Heart left ventricle (tissue), 16 donors: ENCODE results near the gene CNOT10. TPM values are rescaled to one million over a fixed set of nuclear protein-coding genes. Genes with fewer than 3 reads are reported as not detected.

Experiments used
- ATAC-seq, 4 donors: fragments of 200-7000 bp; cut with Tn5 transposase; one replicate each; pipeline ENCODE4 v1.9.1; 2020 to 2022; ENCODE audit warnings: moderate library complexity in 4 of 4, mild to moderate bottlenecking in 3 of 4, moderate number of reproducible peaks in 1 of 4
- DNase-seq, 5 donors: peaks; one replicate each; pipeline ENCODE4 v3.0.0-alpha.2; 2020
- H3K27ac ChIP-seq, 12 donors: fragments of 200-600 bp; sonication (generic) in 4 of 12; one replicate each; pipeline versions ENCODE4 v1.5.0 to v1.8.0; 2016 to 2022; ENCODE audit warnings: mild to moderate bottlenecking in 2 of 12
- H3K27me3 ChIP-seq, 9 donors: fragments of 200-600 bp; sonication (generic) in 2 of 9; one replicate each; pipeline versions ENCODE4 v1.5.1 to v1.8.0; 2016 to 2022; ENCODE audit warnings: mild to moderate bottlenecking in 3 of 9
- H3K36me3 ChIP-seq, 9 donors: fragments of 200-600 bp; sonication (generic) in 2 of 9; one replicate each; pipeline versions ENCODE4 v1.5.0 to v1.8.0; 2018 to 2022; ENCODE audit warnings: mild to moderate bottlenecking in 2 of 9
- H3K4me1 ChIP-seq, 12 donors: fragments of 200-600 bp; sonication (generic) in 4 of 12; one replicate each; pipeline versions ENCODE4 v1.5.0 to v1.8.0; 2016 to 2022; ENCODE audit warnings: mild to moderate bottlenecking in 3 of 12
- H3K4me3 ChIP-seq, 12 donors: fragments of 200-600 bp; sonication (generic) in 4 of 12; one replicate each; pipeline versions ENCODE4 v1.5.0 to v1.8.0; 2017 to 2022; ENCODE audit warnings: mild to moderate bottlenecking in 9 of 12, moderate library complexity in 4 of 12
- H3K9me3 ChIP-seq, 12 donors: fragments of 200-600 bp; sonication (generic) in 4 of 12; one replicate each; pipeline versions ENCODE4 v1.5.0 to v1.8.0; 2016 to 2022; ENCODE audit warnings: mild to moderate bottlenecking in 1 of 12
- POLR2A ChIP-seq, 2 donors: fragments of 450-650 bp; IDR thresholded peaks; one replicate each; pipeline ENCODE4 v1.6.1; 2017; ENCODE audit warnings: antibody characterized with exemption in 2 of 2, mild to moderate bottlenecking in 2 of 2, moderate library complexity in 2 of 2
- WGBS, 4 donors: extraction: QIAGEN DNeasy Blood & Tissue Kit in 2 of 4; methylation state at CpG; one replicate each; pipeline versions ENCODE4 v1.1.5 to v1.1.7; 2013 to 2018; 5-methylcytosine and 5-hydroxymethylcytosine counted together
- intact Hi-C, 10 donors: fragments of 100-400 bp; cut with DNase I; formaldehyde crosslinking; loops; one replicate each; pipeline versions ENCODE4 v1.11.1 to v1.14.2; 2022
- polyA plus RNA-seq, 2 donors: library from polyadenylated mRNA; stranded (reverse); fragments of 200-250 nt; gene quantifications; one replicate each; pipeline ENCODE4 v1.2.3, GENCODE V29; 2013
- total RNA-seq, 9 donors: library from RNA; depleted of rRNA in 2 of 9; stranded (reverse); fragments of >200 nt in 2 of 9; fragmentation: NEBNext Ultra II Directional in 3 of 9; extraction: Animal tissue kit (Norgen Biotek cat#: 25700) in 3 of 9; gene quantifications; one replicate each; pipeline versions ENCODE4 v1.1.0 to v1.2.4, GENCODE V29; 2016 to 2023
- TF ChIP-seq, protein P1 (sequence below), 12 donors: fragments of 200-600 bp; sonication (generic) in 4 of 12; IDR thresholded peaks; one replicate each; pipeline versions ENCODE4 v1.5.0 to v1.8.0; 2018 to 2022; ENCODE audit warnings: antibody characterized with exemption in 12 of 12, mild to moderate bottlenecking in 5 of 12
- donor health status: ischemic (EF 13 %, LVEDD 7.1; RV severe dilation, severe dysfunction).
- donor health status: healthy with polysubstance abuse.
- donor health status: DM: no; HTN: yes; CAD: no.
- donor health status: DM: no; HTN: no; CAD: no.
- donor health status: ischemic (EF 25% LVEDD 6.9; RV normal size, moderate dysfunction).
- donor health status: ischemic (EF 25% LVEDD 5.7; RV mildly dilated, moderate dysfunction).
- donor health status: healthy.
- donor health status: DM: yes; HTN: yes; CAD: no.
- donor health status: ischemic (EF 35%, LVEDD 5.7; RV mildly dilated, moderate dysfunction).
- donor health status: nonischemic (EF 11% LVEDD 7.7; RV severe dilation, severe dysfunction).
- donor health status: DM: yes; HTN: yes; CAD: no.
- donor health status: PGD.
- donor health status: ischemic (EF 29% LVEDD 5.4; RV normal size, mild dysfunction).
- donor health status: nonischemic (EF 23%, LVEDD 6.1; RV moderate dilation, normal function).

The CNOT10 gene
- total and polyA plus RNA-seq, 11 donors = 6.3 to 23.3 (median 15.9) TPM

DNA sequence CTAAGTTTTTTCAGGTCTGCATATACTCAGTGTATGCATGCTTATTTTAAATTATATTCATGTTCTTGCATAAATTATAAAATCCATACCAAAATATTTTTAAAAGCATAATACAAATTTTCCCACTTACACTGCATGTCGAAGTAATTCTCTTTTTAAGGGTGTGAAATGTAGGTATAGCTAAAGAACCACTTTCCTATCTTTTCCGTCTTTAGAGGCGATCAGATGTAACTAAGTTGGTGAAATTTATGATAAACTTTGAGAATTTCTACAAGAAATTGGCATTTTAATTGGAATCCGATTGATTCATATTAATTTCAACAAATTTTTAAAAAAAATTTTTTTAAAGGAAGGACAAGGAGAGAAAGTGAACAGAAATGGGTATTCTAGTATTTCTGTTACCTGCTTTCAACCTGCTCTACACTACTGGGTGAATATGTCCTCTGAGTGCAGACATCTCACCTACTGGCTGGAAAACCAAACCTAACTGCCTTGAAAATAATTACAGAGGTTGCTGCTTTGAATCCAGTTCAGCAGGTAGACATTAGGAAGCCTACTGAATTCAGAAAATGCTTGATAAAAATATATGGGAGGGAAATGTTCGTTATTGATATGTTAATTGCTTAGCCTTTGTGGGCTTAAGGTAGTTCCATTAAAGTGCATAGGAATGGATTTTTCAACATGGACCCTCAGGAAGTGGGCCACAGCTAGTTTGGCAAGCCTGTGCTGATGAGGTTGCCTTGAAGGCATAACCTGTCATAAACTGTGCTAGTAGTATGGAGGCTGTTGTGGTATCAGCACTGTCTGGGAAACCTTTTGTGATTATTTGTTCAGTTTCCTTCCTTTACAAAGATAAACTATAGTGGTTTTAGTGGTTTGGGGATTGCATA lies 137.9 kb downstream of the CNOT10 start:
- DNase-seq (no peak), ATAC-seq (no peak)
- no peaks in the 10 kb centered on the region for H3K36me3 ChIP-seq
- intact Hi-C loops = no loop called here
- H3K9me3 ChIP-seq = no peaks in the 10 kb centered on the region
- peaks cover 22 to 72% (median 34%) of the 10 kb centered on the region in 9 donors for H3K27me3 ChIP-seq
- H3K27ac ChIP-seq = no peak overlapping the region
- TF ChIP-seq POLR2A (IDR thresholded peaks at IDR 0.05) = no peak
- TF ChIP-seq, protein P1, sequence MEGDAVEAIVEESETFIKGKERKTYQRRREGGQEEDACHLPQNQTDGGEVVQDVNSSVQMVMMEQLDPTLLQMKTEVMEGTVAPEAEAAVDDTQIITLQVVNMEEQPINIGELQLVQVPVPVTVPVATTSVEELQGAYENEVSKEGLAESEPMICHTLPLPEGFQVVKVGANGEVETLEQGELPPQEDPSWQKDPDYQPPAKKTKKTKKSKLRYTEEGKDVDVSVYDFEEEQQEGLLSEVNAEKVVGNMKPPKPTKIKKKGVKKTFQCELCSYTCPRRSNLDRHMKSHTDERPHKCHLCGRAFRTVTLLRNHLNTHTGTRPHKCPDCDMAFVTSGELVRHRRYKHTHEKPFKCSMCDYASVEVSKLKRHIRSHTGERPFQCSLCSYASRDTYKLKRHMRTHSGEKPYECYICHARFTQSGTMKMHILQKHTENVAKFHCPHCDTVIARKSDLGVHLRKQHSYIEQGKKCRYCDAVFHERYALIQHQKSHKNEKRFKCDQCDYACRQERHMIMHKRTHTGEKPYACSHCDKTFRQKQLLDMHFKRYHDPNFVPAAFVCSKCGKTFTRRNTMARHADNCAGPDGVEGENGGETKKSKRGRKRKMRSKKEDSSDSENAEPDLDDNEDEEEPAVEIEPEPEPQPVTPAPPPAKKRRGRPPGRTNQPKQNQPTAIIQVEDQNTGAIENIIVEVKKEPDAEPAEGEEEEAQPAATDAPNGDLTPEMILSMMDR (IDR thresholded peaks at IDR 0.05) = no peak
- H3K4me3 ChIP-seq = no peak overlapping the region
- peaks cover 0 to 17% (median 0%) of the 10 kb centered on the region in 12 donors for H3K4me1 ChIP-seq
- WGBS, 4 donors = 88 to 92% (median 90%) methylated on average over 5 of the region's 5 CpGs

Other genes with a start within 250 kb of the CNOT10 start
- 10 to 100 TPM in 7 of 9 donors, 1 to 10 TPM in 2; 8.9 to 34.8 (median 12.5) TPM for gene CMTM6, start 182.3 kb upstream of the CNOT10 start, total RNA-seq
- gene CMTM6, start 182.3 kb upstream of the CNOT10 start, polyA plus RNA-seq = 10 to 100 TPM in 1 of 2 donors, 1 to 10 TPM in 1; 5.2 to 11.6 TPM
- 10 to 100 TPM; 40.8 to 65.0 (median 55.9) TPM for gene DYNC1LI1, start 114.3 kb upstream of the CNOT10 start, total RNA-seq
- gene DYNC1LI1, start 114.3 kb upstream of the CNOT10 start, polyA plus RNA-seq = 10 to 100 TPM; 28.8 to 64.3 TPM
- gene TRIM71, start 132.8 kb downstream of the CNOT10 start, total RNA-seq = under 1 TPM in 2 of 9 donors, not detected in 7; 0.05 TPM
- not detected for gene TRIM71, start 132.8 kb downstream of the CNOT10 start, polyA plus RNA-seq